G401.6 (cell line): ENCODE data around the gene MC1R.
A peak's percentile ranks its signal among the peaks of the same experiment; 100 is the strongest.
"Not testable (repeated sequence)": the region's sequence is repeated elsewhere in the genome, so short reads cannot be mapped to it uniquely, and the experiment has no call there.

Experiments
- FAIRE-seq: peaks from 2 replicates; lab custom pipeline; 2012; peaks lifted over from hg19 to GRCh38; lab: Jason Lieb, UNC

MC1R gene

GRCh38 chr16:89914642-89915285, 3.9 kb upstream of the MC1R start:
- FAIRE-seq, result not testable (repeated sequence)

GRCh38 chr16:89915303-89916232, 3.1 kb upstream of the MC1R start:
- FAIRE-seq, result no peak

- FAIRE-seq, result no peak
These were observed 749 bp upstream of the MC1R start for GRCh38 chr16:89917773-89918452.

- no peak for FAIRE-seq
These were observed 1.1 kb downstream of the MC1R start for GRCh38 chr16:89919535-89920406.

GRCh38 chr16:89920723-89921122, 2.1 kb downstream of the MC1R start:
- FAIRE-seq, result no peak

GRCh38 chr16:89921131-89921701, 2.6 kb downstream of the MC1R start:
- FAIRE-seq, result no peak

GRCh38 chr16:89921702-89922476, 3.2 kb downstream of the MC1R start:
- FAIRE-seq, result peak; percentile 94

- FAIRE-seq, result no peak
These were observed 3.8 kb downstream of the MC1R start for GRCh38 chr16:89922477-89922883.

GRCh38 chr16:89922884-89923639, 4.4 kb downstream of the MC1R start, which contains the start of gene TUBB3:
Gene TUBB3, plus strand, starts transcription at chr16:89923342. Its CDS starts 60 bp downstream, at chr16:89923402.
- no peak for FAIRE-seq

- FAIRE-seq, result no peak
These were observed 5.1 kb downstream of the MC1R start for GRCh38 chr16:89923640-89924296.

- no peak for FAIRE-seq
These were observed 5.7 kb downstream of the MC1R start for GRCh38 chr16:89924297-89924924.

- FAIRE-seq, result no peak
These were observed 6.3 kb downstream of the MC1R start for GRCh38 chr16:89924925-89925307.

- FAIRE-seq, result no peak
These were observed 7.0 kb downstream of the MC1R start for GRCh38 chr16:89925596-89926079.

GRCh38 chr16:89931305-89931896, 12.7 kb downstream of the MC1R start:
- no peak for FAIRE-seq

GRCh38 chr16:89931964-89932363, 13.3 kb downstream of the MC1R start:
- FAIRE-seq, result no peak

GRCh38 chr16:89934019-89934418, 15.4 kb downstream of the MC1R start:
- FAIRE-seq, result not testable (repeated sequence)

- FAIRE-seq, result no peak
These were observed 16.2 kb downstream of the MC1R start for GRCh38 chr16:89934611-89935553.
